HL-60 (cell line): Measurements from ENCODE around the gene PHF21B.

Source experiments
- GABPA ChIP-seq: IDR thresholded peaks from 2 replicates; pipeline ENCODE4 v1.6.1; 2012; ENCODE audit warnings: low read depth
- POLR2AphosphoS5 ChIP-seq: IDR thresholded peaks from 2 replicates; pipeline ENCODE4 v1.6.1; 2012; ENCODE audit warnings: low read depth
- SPI1 ChIP-seq: IDR thresholded peaks from 2 replicates; pipeline ENCODE4 v1.6.1; 2012; ENCODE audit warnings: low read depth, mild to moderate bottlenecking, borderline replicate concordance
- TF ChIP-seq, protein P1 (sequence below): IDR thresholded peaks from one replicate; pipeline ENCODE4 v1.5.1; 2011; ENCODE audit warnings: low read length, control low read depth, inconsistent platforms; ENCODE audit not compliant: insufficient read depth
- TF ChIP-seq, protein P2 (sequence below): IDR thresholded peaks from 2 replicates; pipeline ENCODE4 v1.6.1; 2012; ENCODE audit warnings: low read depth; ENCODE audit not compliant: insufficient replicate concordance

DNA sequence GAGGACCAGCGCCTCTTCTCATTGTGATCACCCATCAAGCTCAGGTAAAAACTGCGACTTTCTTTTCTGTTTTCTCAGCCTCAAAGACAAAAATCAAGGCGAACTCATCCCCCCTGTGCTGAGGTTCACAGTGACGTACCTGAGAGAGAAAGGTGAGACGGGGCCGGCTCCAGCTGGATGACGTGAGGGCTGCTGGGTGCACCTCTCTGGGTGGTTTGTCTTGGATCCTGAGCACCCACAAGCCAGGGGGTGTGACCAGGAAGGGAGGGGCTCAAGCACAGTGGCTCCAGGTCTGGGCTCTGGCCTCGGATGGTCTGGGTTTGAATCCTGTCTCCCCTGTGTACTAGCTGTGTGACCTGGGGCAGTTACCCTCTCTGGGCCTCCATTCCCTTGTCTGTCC lies 164.6 kb downstream of the PHF21B start:
- TF ChIP-seq, protein P1, sequence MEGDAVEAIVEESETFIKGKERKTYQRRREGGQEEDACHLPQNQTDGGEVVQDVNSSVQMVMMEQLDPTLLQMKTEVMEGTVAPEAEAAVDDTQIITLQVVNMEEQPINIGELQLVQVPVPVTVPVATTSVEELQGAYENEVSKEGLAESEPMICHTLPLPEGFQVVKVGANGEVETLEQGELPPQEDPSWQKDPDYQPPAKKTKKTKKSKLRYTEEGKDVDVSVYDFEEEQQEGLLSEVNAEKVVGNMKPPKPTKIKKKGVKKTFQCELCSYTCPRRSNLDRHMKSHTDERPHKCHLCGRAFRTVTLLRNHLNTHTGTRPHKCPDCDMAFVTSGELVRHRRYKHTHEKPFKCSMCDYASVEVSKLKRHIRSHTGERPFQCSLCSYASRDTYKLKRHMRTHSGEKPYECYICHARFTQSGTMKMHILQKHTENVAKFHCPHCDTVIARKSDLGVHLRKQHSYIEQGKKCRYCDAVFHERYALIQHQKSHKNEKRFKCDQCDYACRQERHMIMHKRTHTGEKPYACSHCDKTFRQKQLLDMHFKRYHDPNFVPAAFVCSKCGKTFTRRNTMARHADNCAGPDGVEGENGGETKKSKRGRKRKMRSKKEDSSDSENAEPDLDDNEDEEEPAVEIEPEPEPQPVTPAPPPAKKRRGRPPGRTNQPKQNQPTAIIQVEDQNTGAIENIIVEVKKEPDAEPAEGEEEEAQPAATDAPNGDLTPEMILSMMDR = no peak
- TF ChIP-seq, protein P2, sequence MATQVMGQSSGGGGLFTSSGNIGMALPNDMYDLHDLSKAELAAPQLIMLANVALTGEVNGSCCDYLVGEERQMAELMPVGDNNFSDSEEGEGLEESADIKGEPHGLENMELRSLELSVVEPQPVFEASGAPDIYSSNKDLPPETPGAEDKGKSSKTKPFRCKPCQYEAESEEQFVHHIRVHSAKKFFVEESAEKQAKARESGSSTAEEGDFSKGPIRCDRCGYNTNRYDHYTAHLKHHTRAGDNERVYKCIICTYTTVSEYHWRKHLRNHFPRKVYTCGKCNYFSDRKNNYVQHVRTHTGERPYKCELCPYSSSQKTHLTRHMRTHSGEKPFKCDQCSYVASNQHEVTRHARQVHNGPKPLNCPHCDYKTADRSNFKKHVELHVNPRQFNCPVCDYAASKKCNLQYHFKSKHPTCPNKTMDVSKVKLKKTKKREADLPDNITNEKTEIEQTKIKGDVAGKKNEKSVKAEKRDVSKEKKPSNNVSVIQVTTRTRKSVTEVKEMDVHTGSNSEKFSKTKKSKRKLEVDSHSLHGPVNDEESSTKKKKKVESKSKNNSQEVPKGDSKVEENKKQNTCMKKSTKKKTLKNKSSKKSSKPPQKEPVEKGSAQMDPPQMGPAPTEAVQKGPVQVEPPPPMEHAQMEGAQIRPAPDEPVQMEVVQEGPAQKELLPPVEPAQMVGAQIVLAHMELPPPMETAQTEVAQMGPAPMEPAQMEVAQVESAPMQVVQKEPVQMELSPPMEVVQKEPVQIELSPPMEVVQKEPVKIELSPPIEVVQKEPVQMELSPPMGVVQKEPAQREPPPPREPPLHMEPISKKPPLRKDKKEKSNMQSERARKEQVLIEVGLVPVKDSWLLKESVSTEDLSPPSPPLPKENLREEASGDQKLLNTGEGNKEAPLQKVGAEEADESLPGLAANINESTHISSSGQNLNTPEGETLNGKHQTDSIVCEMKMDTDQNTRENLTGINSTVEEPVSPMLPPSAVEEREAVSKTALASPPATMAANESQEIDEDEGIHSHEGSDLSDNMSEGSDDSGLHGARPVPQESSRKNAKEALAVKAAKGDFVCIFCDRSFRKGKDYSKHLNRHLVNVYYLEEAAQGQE = no peak
- no peak for TF ChIP-seq GABPA
- no peak for TF ChIP-seq POLR2AphosphoS5
- TF ChIP-seq SPI1 = no peak
